Measurements from ENCODE around the gene KDM1B. TPM values are rescaled to one million over a fixed set of nuclear protein-coding genes. Genes with fewer than 3 reads are reported as not detected.

The KDM1B gene
- total and polyA plus RNA-seq, 7 experiments from 2014 or later, result 1.3 to 25.4 (median 8.7) TPM

DNA sequence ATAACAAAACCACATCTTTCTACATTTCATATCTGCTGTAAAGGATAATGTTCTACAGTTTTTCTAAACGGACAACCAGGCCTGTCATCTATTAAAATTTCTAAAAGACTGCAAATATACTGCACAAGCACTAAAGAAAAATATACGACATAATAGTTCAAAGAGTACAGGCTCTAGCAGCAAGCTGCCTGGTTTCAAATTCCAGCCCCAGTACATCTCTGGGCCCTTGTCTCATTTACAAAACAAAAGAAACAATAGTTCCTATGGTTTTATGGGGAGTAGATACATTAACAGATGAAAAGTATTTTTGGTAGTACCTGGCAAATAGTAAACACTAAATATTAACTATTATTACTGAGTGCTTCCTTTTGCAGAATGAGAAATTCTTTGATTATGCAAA lies 85.0 kb downstream of the KDM1B start:
- Histone ChIP-seq H3K9me3 (ENCODE audit: control insufficient read depth in 2 of 3, low read length in 3 of 3) (no peaks in the 10 kb centered on the region), H3K4me3 (ENCODE audit: low read length) (no peak overlapping the region), H3K4me1 (ENCODE audit: control insufficient read depth in 2 of 2, insufficient read depth in 2 of 2, low read length in 2 of 2) (no peaks in the 10 kb centered on the region), H3K27me3 (ENCODE audit: control insufficient read depth in 2 of 2, insufficient read depth in 2 of 2, low read length in 2 of 2) (no peaks in the 10 kb centered on the region), H3K36me3 (ENCODE audit: control insufficient read depth in 2 of 3, insufficient read depth in 3 of 3, low read length in 3 of 3) (peaks cover 0 to 43% (median 11%) of the 10 kb centered on the region in 3 experiments), H3K27ac (ENCODE audit: low read depth, low read length) (peak overlapping the region; percentile 5)
- ChIA-PET CTCF (no interaction called here), POLR2A (interaction anchor here (0.9 kb wide), 1 partner anchor 23 kb away, joined by 3 read pairs; no protein-coding TSS in a partner anchor)
- H3K9me3 Mint-ChIP-seq, result peaks cover 0 to 2% (median 0%) of the 10 kb centered on the region in 11 donors
- intact Hi-C loops (cut with micrococcal nuclease), result no loop called here
- ATAC-seq (no peak), DNase-seq (no peak)
- H3K36me3 Mint-ChIP-seq, result peaks cover 10 to 73% (median 56%) of the 10 kb centered on the region in 5 donors
- H3K27me3 Mint-ChIP-seq, result no peaks in the 10 kb centered on the region
- no peak overlapping the region for H3K4me3 Mint-ChIP-seq
- peak overlapping the region in 4 of 9 donors; percentile 5 to 86 (median 64) for H3K27ac Mint-ChIP-seq
- H3K4me1 Mint-ChIP-seq, result peaks cover 4 to 42% (median 35%) of the 10 kb centered on the region in 7 donors

DNA sequence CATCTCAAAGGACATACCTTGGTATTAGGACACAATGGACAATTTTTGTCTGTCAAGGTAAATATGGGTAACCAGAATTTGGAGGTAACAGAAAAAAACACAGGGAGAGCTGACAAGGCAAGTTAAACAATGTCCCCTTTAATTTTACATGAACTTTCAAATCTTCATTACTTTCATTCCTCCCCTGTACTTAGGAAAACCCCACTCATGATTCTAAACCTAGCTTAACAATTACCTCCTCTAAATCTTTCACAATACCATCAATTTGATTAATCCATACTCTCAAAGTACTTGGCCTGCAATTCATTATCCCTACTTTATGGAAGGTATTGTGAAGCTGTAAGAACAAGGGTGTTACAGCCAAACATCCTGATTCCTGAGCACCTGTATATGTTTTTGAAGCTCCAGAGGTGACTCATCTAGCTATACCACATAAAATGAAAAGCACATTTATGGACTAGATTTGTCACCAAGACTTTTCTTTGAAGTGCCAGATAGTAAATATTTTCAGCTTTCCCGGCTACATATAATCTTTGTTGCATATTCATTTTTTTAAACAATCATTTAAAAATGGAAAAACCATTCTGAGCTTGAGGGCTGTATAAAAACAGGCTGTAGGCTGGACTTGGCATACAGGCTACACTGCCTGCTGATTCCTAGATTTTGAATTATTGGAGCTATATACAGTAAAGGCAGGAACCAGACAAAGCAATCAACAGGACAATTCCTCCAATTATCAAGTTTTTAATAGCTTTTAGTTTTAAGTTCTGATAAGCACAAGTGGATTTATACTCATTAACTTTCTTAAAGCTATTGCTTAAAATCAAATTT lies 86.2 kb downstream of the KDM1B start:
- H3K36me3 Mint-ChIP-seq, result peaks cover 4 to 70% (median 55%) of the 10 kb centered on the region in 5 donors
- Histone ChIP-seq H3K9me3 (ENCODE audit: control insufficient read depth in 2 of 3, low read length in 3 of 3) (no peaks in the 10 kb centered on the region), H3K4me1 (ENCODE audit: control insufficient read depth in 2 of 2, insufficient read depth in 2 of 2, low read length in 2 of 2) (peaks cover 0 to 3% of the 10 kb centered on the region in 2 donors), H3K36me3 (ENCODE audit: control insufficient read depth in 2 of 3, insufficient read depth in 3 of 3, low read length in 3 of 3) (peaks cover 0 to 42% (median 7%) of the 10 kb centered on the region in 3 experiments), H3K27me3 (ENCODE audit: control insufficient read depth in 2 of 2, insufficient read depth in 2 of 2, low read length in 2 of 2) (no peaks in the 10 kb centered on the region), H3K27ac (ENCODE audit: low read depth, low read length) (no peak overlapping the region), H3K4me3 (ENCODE audit: low read length) (no peak overlapping the region)
- ATAC-seq (no peak), DNase-seq (no peak)
- H3K27me3 Mint-ChIP-seq, result no peaks in the 10 kb centered on the region
- H3K27ac Mint-ChIP-seq, result peak overlapping the region; percentile 0 to 86 (median 25)
- H3K4me1 Mint-ChIP-seq, result peaks cover 4 to 53% (median 41%) of the 10 kb centered on the region in 7 donors
- CTCF ChIA-PET, result interaction anchor here (0.6 kb wide), 1 partner anchor 9 kb away, joined by 4 read pairs; no protein-coding TSS in a partner anchor
- peaks cover 0 to 2% (median 0%) of the 10 kb centered on the region in 11 donors for H3K9me3 Mint-ChIP-seq
- POLR2A ChIA-PET, result interaction anchor here (0.9 kb wide), 1 partner anchor 21 kb away, joined by 3 read pairs; no protein-coding TSS in a partner anchor
- H3K4me3 Mint-ChIP-seq, result no peak overlapping the region
- intact Hi-C loops (cut with micrococcal nuclease), result no loop called here

DNA sequence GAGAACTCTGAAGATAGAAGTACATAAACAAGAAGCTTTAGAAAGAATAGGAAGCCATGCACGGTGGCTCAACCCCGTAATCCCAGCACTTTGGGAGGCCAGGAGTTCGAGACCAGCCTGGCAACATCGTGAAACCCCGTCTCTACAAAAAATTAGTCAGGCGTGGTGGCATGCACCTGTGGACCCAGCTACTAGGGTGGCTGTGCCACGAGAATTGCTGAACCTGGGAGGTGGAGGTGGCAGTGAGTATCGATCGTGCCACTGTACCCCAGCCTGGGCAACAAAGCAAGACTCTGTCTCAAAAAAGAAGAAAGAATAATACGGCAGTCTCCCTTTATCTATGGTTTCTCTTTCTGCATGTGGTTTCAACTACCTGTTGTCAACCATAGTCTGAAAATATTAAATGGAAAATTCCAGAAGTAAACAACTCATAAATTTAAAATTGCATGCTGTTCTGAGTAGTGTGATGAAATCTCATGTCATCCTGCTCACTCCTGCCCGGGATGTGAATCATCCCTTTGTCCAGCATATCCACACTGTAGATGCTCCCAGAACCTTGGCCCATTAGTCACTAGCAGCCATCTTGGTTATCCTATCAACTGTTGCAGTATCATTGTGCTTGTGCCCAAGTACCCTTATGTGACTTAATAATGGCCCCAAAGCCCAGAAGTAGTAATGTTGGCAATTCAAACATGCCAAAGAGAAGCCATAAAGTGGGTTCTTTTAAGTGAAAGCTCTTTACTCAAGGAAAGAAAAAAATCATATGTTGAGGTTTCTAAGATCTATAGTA lies 87.0 kb downstream of the KDM1B start:
- POLR2A ChIA-PET, result no interaction called here
- Mint-ChIP-seq H3K4me1 (peaks cover 4 to 59% (median 41%) of the 10 kb centered on the region in 7 donors), H3K27ac (peak overlapping the region in 8 of 9 donors; percentile 43 to 86 (median 71))

DNA sequence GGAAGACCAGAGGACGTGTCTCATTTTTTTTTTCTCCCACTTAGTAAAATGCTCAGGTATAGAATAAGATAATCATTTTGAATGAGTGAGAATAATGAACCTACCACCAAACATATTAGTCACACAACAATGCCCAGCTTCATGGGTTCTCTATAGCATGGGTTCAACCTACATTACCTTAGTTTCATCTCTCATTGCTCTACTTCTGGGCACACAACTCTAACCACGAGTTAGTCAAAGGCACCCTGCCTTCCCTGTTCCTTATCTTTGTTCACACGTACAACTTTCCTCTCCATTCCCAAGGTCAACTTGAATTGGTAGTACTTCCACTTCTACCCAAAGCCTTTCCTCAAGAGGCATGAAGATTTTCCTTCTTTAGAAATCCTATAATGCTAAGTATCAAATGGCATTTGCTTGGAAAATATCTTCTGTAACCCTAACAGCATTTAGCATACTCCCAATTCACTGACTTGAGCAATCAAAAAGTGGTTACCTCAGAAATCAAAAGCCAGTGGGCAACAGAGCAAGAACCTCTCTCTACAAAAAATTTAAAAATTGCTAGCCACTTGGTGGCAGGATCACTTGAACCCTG lies 88.2 kb downstream of the KDM1B start:
- intact Hi-C loops (cut with micrococcal nuclease), result no loop called here
- H3K9me3 Mint-ChIP-seq, result peaks cover 0 to 2% (median 0%) of the 10 kb centered on the region in 11 donors
- DNase-seq (no peak), ATAC-seq (no peak)
- Histone ChIP-seq H3K4me3 (ENCODE audit: low read length) (no peak overlapping the region), H3K9me3 (ENCODE audit: control insufficient read depth in 2 of 3, low read length in 3 of 3) (no peaks in the 10 kb centered on the region), H3K27me3 (ENCODE audit: control insufficient read depth in 2 of 2, insufficient read depth in 2 of 2, low read length in 2 of 2) (no peaks in the 10 kb centered on the region), H3K4me1 (ENCODE audit: control insufficient read depth in 2 of 2, insufficient read depth in 2 of 2, low read length in 2 of 2) (peaks cover 0 to 3% of the 10 kb centered on the region in 2 donors), H3K36me3 (ENCODE audit: control insufficient read depth in 2 of 3, insufficient read depth in 3 of 3, low read length in 3 of 3) (peaks cover 0 to 29% (median 0%) of the 10 kb centered on the region in 3 experiments), H3K27ac (ENCODE audit: low read depth, low read length) (no peak overlapping the region)
- ChIA-PET CTCF (no interaction called here), POLR2A (no interaction called here)
- no peaks in the 10 kb centered on the region for H3K27me3 Mint-ChIP-seq
- H3K27ac Mint-ChIP-seq, result peak overlapping the region in 7 of 9 donors; percentile 3 to 86 (median 38)
- peaks cover 4 to 61% (median 41%) of the 10 kb centered on the region in 7 donors for H3K4me1 Mint-ChIP-seq
- peaks cover 4 to 67% (median 49%) of the 10 kb centered on the region in 5 donors for H3K36me3 Mint-ChIP-seq
- H3K4me3 Mint-ChIP-seq, result no peak overlapping the region

More for the DNA sequence above, 87.0 kb downstream of the KDM1B start:
- H3K27ac ChIP-seq (ENCODE audit: low read depth, low read length), result no peak overlapping the region
- Mint-ChIP-seq H3K4me3 (peak overlapping the region in 2 of 10 donors; percentile 36 to 62), H3K9me3 (peaks cover 0 to 2% (median 0%) of the 10 kb centered on the region in 11 donors), H3K36me3 (peaks cover 4 to 68% (median 53%) of the 10 kb centered on the region in 5 donors), H3K27me3 (no peaks in the 10 kb centered on the region)
- no peak overlapping the region for H3K4me3 ChIP-seq (ENCODE audit: low read length)
- no peak for DNase-seq
- intact Hi-C loops (cut with micrococcal nuclease), result no loop called here
- CTCF ChIA-PET, result no interaction called here
- H3K4me1 ChIP-seq (ENCODE audit: control insufficient read depth in 2 of 2, insufficient read depth in 2 of 2, low read length in 2 of 2), result peaks cover 0 to 3% of the 10 kb centered on the region in 2 donors
- H3K36me3 ChIP-seq (ENCODE audit: control insufficient read depth in 2 of 3, insufficient read depth in 3 of 3, low read length in 3 of 3), result peaks cover 0 to 35% (median 0%) of the 10 kb centered on the region in 3 experiments
- no peaks in the 10 kb centered on the region for H3K9me3 ChIP-seq (ENCODE audit: control insufficient read depth in 2 of 3, low read length in 3 of 3)
- no peaks in the 10 kb centered on the region for H3K27me3 ChIP-seq (ENCODE audit: control insufficient read depth in 2 of 2, insufficient read depth in 2 of 2, low read length in 2 of 2)
- ATAC-seq, result no peak

DNA sequence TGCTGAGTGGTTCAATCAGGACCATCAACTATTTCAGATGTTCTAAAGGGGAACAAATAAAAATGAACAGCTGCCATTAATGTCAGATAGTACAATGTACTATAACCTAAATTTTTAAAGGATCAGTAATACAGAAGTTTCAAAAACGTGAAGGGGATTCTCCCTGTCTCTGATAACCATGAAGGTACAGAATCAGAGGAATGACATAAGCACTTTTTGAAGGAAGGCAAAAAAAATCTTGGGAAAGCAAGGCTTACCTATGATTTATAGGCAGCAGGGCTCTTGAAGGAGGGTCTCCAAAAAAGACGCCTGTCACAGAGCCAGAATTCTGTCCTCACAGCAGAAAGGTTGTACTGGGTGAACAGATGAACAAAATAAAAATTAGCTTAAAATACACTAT lies 89.0 kb downstream of the KDM1B start:
- Histone ChIP-seq H3K27me3 (ENCODE audit: control insufficient read depth in 2 of 2, insufficient read depth in 2 of 2, low read length in 2 of 2) (no peaks in the 10 kb centered on the region), H3K27ac (ENCODE audit: low read depth, low read length) (no peak overlapping the region), H3K4me1 (ENCODE audit: control insufficient read depth in 2 of 2, insufficient read depth in 2 of 2, low read length in 2 of 2) (peaks cover 0 to 3% of the 10 kb centered on the region in 2 donors), H3K4me3 (ENCODE audit: low read length) (no peak overlapping the region), H3K9me3 (ENCODE audit: control insufficient read depth in 2 of 3, low read length in 3 of 3) (no peaks in the 10 kb centered on the region), H3K36me3 (ENCODE audit: control insufficient read depth in 2 of 3, insufficient read depth in 3 of 3, low read length in 3 of 3) (peaks cover 0 to 26% (median 8%) of the 10 kb centered on the region in 3 experiments)
- intact Hi-C loops (cut with micrococcal nuclease), result loop anchor here (2.0 kb wide), 1 partner anchor 19 kb away; no protein-coding TSS in a partner anchor
- H3K9me3 Mint-ChIP-seq, result peaks cover 0 to 2% (median 0%) of the 10 kb centered on the region in 11 donors
- DNase-seq, result no peak
- peaks cover 4 to 70% (median 40%) of the 10 kb centered on the region in 7 donors for H3K4me1 Mint-ChIP-seq
- no peaks in the 10 kb centered on the region for H3K27me3 Mint-ChIP-seq
- no peak for ATAC-seq
- ChIA-PET POLR2A (no interaction called here), CTCF (no interaction called here)
- H3K4me3 Mint-ChIP-seq, result no peak overlapping the region
- peak overlapping the region in 1 of 9 donors; percentile 68 for H3K27ac Mint-ChIP-seq
- peaks cover 10 to 70% (median 56%) of the 10 kb centered on the region in 5 donors for H3K36me3 Mint-ChIP-seq

DNA sequence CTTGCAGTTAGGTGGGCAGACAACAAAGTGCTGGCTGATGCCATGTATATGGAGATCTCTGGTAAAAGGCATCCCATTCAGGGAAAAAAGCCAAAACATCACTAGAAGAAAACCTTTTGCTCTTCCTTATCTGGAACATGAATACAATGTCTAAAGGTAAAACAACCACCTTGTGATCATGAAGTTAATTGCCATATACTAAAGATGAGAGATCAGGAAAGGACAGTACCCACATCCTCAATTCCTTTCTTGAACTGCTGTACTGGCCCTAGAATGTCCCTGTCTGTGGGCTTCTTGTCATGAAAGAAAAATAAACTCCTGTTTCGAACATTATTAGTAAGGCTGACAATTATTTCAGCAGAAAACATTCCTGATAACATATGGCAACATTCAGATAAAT lies 89.9 kb downstream of the KDM1B start:
- POLR2A ChIA-PET, result no interaction called here
- no peaks in the 10 kb centered on the region for H3K27me3 Mint-ChIP-seq
- Histone ChIP-seq H3K9me3 (ENCODE audit: control insufficient read depth in 2 of 3, low read length in 3 of 3) (no peaks in the 10 kb centered on the region), H3K27ac (ENCODE audit: low read depth, low read length) (no peak overlapping the region), H3K36me3 (ENCODE audit: control insufficient read depth in 2 of 3, insufficient read depth in 3 of 3, low read length in 3 of 3) (peaks cover 0 to 30% (median 8%) of the 10 kb centered on the region in 3 experiments), H3K27me3 (ENCODE audit: control insufficient read depth in 2 of 2, insufficient read depth in 2 of 2, low read length in 2 of 2) (no peaks in the 10 kb centered on the region), H3K4me3 (ENCODE audit: low read length) (no peak overlapping the region), H3K4me1 (ENCODE audit: control insufficient read depth in 2 of 2, insufficient read depth in 2 of 2, low read length in 2 of 2) (peaks cover 0 to 3% of the 10 kb centered on the region in 2 donors)
- H3K27ac Mint-ChIP-seq, result peak overlapping the region in 6 of 9 donors; percentile 9 to 68 (median 34)
- no peak for ATAC-seq
- H3K4me1 Mint-ChIP-seq, result peaks cover 2 to 72% (median 37%) of the 10 kb centered on the region in 7 donors
- no peak overlapping the region for H3K4me3 Mint-ChIP-seq
- intact Hi-C loops (cut with micrococcal nuclease), result loop anchor here (2.0 kb wide), 1 partner anchor 18 kb away; no protein-coding TSS in a partner anchor
- peaks cover 10 to 72% (median 58%) of the 10 kb centered on the region in 5 donors for H3K36me3 Mint-ChIP-seq
- CTCF ChIA-PET, result no interaction called here
- DNase-seq, result no peak
- peaks cover 0 to 2% (median 0%) of the 10 kb centered on the region in 11 donors for H3K9me3 Mint-ChIP-seq

All from naive thymus-derived CD4-positive, alpha-beta T cell (primary cell).